Stimulated activated CD8-positive, alpha-beta memory T cell treated with anti-CD3 and anti-CD28 coated beads, Interleukin-4, amount 100 ng/mL, for 48 hours (primary cell): ENCODE results near the gene TACC3.

Experiments used
- DNase-seq: peaks from one replicate; pipeline ENCODE4 v3.0.0-alpha.2; 2020

The TACC3 gene

GRCh38 chr4:1778642-1779392 lies 57.5 kb downstream of the TACC3 start:
- no peak for DNase-seq

- DNase-seq, result no peak
Observed at GRCh38 chr4:1779588-1780382, 58.5 kb downstream of the TACC3 start.

GRCh38 chr4:1780435-1780834 lies 59.1 kb downstream of the TACC3 start:
- DNase-seq, result no peak

- DNase-seq, result no peak
Observed at GRCh38 chr4:1783015-1783414, 61.7 kb downstream of the TACC3 start.

GRCh38 chr4:1783970-1784369 lies 62.6 kb downstream of the TACC3 start:
- no peak for DNase-seq

GRCh38 chr4:1784395-1784788 lies 63.1 kb downstream of the TACC3 start:
- no peak for DNase-seq

- no peak for DNase-seq
Observed at GRCh38 chr4:1784789-1785591, 63.7 kb downstream of the TACC3 start.

- DNase-seq, result no peak
Observed at GRCh38 chr4:1785592-1785991, 64.3 kb downstream of the TACC3 start.

- no peak for DNase-seq
Observed at GRCh38 chr4:1786544-1787362, 65.4 kb downstream of the TACC3 start.

GRCh38 chr4:1787411-1788077 lies 66.2 kb downstream of the TACC3 start:
- no peak for DNase-seq

- no peak for DNase-seq
Observed at GRCh38 chr4:1788254-1788973, 67.1 kb downstream of the TACC3 start.

- DNase-seq, result no peak
Observed at GRCh38 chr4:1789552-1789951, 68.2 kb downstream of the TACC3 start.

- DNase-seq, result no peak
Observed at GRCh38 chr4:1790005-1790404, 68.7 kb downstream of the TACC3 start.

GRCh38 chr4:1792158-1792831 lies 71.0 kb downstream of the TACC3 start:
- DNase-seq, result no peak

GRCh38 chr4:1792832-1793495 lies 71.6 kb downstream of the TACC3 start, which contains the start of gene FGFR3:
FGFR3 (plus strand) TSS chr4:1793293; CDS start chr4:1793935, 642 bp downstream.
- DNase-seq, result peak; percentile 58

- DNase-seq, result peak; percentile 56
Observed at GRCh38 chr4:1793496-1793840, 72.1 kb downstream of the TACC3 start.

GRCh38 chr4:1793940-1794808 lies 72.9 kb downstream of the TACC3 start:
- DNase-seq, result no peak
